GM18526 (cell line): Measurements from ENCODE around the gene FXYD7.

ENCODE experiments used
- POLR2A ChIP-seq: IDR thresholded peaks from 3 replicates; pipeline ENCODE4 v1.6.1; 2011; ENCODE audit not compliant: insufficient read length; ENCODE audit errors: extremely low read depth

The FXYD7 gene

DNA sequence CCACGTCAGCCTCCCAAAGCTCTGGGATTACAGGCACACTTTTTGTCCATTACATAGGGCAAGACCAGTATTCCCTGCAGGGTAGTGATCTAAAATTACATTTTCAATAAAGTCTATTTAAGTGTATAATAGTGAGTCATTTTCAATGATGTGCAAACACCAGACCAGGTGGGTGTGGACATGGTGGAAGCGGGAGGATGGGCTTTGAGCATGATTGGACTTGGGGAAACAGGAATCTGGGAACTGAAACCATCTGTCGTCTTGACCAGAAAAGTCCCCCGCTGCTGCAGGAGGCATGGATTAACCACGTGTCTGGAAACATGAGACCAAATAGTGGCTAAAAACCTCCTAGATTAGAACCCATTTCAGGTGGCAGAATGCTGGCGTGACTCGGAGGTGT is 22.6 kb upstream of the FXYD7 start:
- TF ChIP-seq POLR2A: no peak

- TF ChIP-seq POLR2A: no peak
Measured at GRCh38 chr19:35120898-35121297, 22.2 kb upstream of the FXYD7 start.

DNA sequence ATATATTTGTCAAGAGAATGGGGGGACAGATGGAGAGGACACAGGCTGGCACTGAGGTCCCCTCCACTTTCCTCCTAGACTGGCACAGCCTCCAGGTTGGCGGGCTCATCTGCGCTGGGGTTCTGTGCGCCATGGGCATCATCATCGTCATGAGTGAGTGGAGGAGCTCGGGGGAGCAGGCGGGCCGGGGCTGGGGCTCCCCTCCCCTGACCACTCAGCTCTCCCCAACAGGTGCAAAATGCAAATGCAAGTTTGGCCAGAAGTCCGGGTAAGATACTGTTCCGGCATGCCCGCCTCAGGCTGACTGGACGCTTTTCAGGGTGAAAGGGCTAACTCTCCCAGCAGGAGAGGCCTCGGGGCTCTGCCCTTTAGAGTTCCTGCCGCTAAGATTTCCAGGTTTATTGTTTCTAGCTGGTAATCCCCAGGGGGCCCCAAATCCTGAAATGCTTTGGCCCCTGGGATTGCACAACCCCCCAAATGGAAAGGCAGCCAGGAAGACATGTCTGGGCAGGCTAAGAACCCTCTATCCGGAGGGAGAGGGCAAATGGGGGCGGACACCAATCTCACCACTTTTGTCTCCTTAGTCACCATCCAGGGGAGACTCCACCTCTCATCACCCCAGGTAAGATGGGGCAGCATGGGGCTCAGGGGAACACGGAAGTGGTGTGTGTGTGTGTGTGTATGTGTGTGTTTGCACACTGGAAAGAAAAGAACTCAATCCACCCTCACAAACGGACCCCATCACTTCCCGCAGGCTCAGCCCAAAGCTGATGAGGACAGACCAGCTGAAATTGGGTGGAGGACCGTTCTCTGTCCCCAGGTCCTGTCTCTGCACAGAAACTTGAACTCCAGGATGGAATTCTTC is 20.1 kb upstream of the FXYD7 start:
- TF ChIP-seq POLR2A: no peak

DNA sequence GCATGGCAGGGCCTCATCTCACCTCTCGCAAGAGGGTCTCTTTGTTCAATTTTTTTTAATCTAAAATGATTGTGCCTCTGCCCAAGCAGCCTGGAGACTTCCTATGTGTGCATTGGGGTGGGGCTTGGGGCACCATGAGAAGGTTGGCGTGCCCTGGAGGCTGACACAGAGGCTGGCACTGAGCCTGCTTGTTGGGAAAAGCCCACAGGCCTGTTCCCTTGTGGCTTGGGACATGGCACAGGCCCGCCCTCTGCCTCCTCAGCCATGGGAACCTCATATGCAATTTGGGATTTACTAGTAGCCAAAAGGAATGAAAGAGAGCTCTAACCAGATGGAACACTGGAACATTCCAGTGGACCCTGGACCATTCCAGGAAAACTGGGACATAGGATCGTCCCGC is 19.5 kb upstream of the FXYD7 start:
- TF ChIP-seq POLR2A: no peak

GRCh38 chr19:35124098-35125060 is 18.7 kb upstream of the FXYD7 start:
- peak; percentile 66 for TF ChIP-seq POLR2A

GRCh38 chr19:35125270-35125717 is 17.8 kb upstream of the FXYD7 start:
- no peak for TF ChIP-seq POLR2A

DNA sequence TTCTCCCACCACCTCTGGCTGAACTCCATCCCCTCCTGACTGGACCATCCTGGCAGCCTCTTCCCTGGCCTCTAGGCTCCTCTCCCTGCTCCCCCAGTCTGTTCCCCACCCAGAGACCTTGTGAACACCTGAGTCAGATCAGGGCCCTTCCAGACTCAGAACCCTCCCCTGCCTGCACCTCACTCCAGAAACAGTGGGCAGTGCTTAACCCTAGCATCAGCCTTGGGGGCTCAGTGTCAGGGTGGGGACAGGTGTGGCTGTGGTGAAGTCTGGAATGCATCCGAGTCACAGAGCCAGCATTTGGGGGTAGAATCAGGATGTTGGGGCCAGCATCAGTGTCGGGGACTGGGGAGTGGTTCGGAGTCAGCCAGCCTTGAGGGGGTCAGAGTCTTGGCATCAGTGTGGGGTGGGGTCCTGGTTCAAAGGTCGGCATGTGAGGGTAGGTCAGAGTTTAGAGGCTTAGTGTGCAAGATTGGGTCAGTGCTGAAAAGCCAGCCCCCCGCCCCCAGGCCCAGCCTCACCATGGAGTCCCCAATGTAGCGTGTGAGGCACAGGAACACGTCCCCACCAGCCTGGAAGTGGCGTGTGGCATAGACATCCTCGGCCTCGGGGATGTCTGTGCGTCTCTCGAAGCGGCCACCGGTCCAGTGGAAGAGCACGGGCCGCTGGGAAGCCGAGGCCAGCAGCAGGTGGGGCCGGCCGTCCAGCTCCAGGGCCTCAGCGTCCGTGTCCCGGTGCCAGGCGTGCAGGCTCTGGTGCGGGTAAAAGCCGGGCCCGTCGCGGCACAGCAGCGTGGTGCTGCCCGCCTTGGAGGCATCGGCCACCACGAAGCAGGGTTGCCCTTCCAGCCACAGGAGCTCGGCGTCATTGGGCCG is 17.1 kb upstream of the FXYD7 start:
- TF ChIP-seq POLR2A: no peak

DNA sequence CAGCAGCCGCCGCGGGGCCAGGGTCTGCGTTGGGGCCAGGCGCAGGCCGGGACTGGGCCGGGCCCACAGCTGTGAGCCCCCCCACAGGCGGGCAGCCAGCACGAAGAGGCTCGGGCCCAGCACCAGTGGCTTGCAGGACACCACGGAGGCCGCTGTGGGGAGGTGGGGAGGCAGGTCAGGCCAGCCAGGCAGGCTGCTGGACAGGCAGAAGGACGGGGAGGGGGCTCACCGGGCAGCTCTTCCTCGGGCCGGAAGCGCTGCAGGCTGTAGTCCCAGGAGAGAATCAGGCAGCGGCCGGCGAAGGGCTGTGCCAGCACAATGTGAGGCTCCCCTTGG is 16.5 kb upstream of the FXYD7 start:
- TF ChIP-seq POLR2A: no peak

- TF ChIP-seq POLR2A: no peak
Measured at GRCh38 chr19:35127871-35128270, 15.2 kb upstream of the FXYD7 start.

- TF ChIP-seq POLR2A: no peak
Measured at GRCh38 chr19:35128398-35129057, 14.5 kb upstream of the FXYD7 start.

GRCh38 chr19:35130761-35131720 is 12.0 kb upstream of the FXYD7 start:
- no peak for TF ChIP-seq POLR2A

DNA sequence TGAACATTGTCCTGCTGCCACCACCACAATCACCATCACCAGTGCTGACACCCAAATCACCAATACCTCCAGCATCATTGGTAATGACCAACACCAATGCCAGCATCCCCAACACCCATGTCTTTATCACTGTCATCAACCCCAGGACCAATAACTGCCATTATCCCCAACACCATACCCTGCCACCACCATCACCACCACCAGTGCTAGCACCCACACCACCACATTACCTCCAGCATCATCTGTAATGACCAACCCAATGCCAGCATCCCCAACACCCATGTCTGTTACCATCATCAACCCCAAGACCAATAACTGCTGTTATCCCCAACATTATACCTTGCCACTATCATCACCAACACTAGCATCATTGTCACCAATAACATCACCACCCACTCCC is 10.8 kb upstream of the FXYD7 start:
- TF ChIP-seq POLR2A: no peak

DNA sequence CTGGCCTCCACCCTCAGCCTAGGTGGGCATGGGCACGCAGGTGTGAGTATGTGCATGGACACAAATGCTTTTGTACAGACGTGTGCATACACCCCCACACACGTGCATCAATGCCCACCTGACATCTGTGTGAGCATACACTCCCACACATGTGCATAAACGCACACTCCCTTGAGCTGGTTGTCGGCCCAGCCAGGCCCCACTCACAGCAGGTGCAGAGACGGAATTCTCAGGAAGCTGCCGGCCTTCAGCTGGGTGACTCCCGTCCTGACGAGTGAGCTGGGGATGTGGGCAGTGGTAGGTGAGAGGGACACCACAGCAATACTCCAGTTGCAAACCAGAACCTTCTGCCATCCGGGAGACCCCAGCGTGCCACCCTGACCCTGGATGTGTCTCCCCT is 9.2 kb upstream of the FXYD7 start:
- no peak for TF ChIP-seq POLR2A
